RWPE2 (cell line): ENCODE data around the gene RFXANK.

ENCODE experiments used
- ATAC-seq: fragments of 200-7000 bp; cut with Tn5 transposase; 3 replicates; pipeline ENCODE4 v1.9.1; 2021; ENCODE audit warnings: low read depth
- DNase-seq: peaks from one replicate; pipeline ENCODE4 v3.0.0-alpha.2; 2020; ENCODE audit warnings: low spot score
- H3K27ac ChIP-seq: fragments of 450-650 bp; 2 replicates; pipeline ENCODE4 v1.5.1; 2017; ENCODE audit warnings: mild to moderate bottlenecking; ENCODE audit not compliant: poor library complexity, severe bottlenecking
- H3K27me3 ChIP-seq: fragments of 250-450 bp; sonication (Bioruptor Pico); 2 replicates; pipeline ENCODE4 v1.5.1; 2021; ENCODE audit warnings: mild to moderate bottlenecking, moderate library complexity; ENCODE audit not compliant: insufficient read depth, poor library complexity, severe bottlenecking
- H3K36me3 ChIP-seq: fragments of 250-450 bp; sonication (Bioruptor Pico); 2 replicates; pipeline ENCODE4 v1.5.1; 2020; ENCODE audit warnings: low read depth, mild to moderate bottlenecking, moderate library complexity
- H3K4me1 ChIP-seq: fragments of 250-450 bp; sonication (Bioruptor Pico); 2 replicates; pipeline ENCODE4 v1.5.1; 2021; ENCODE audit warnings: mild to moderate bottlenecking, moderate library complexity; ENCODE audit not compliant: insufficient read depth, poor library complexity, severe bottlenecking
- H3K4me3 ChIP-seq: fragments of 250-450 bp; sonication (Bioruptor Pico); 2 replicates; pipeline ENCODE4 v1.5.1; 2021; ENCODE audit warnings: mild to moderate bottlenecking, moderate library complexity; ENCODE audit not compliant: severe bottlenecking
- H3K9me3 ChIP-seq: fragments of 250-450 bp; sonication (Bioruptor Pico); 2 replicates; pipeline ENCODE4 v1.5.1; 2021; ENCODE audit warnings: mild to moderate bottlenecking, moderate library complexity; ENCODE audit not compliant: severe bottlenecking
- TF ChIP-seq, protein P1 (sequence below): fragments of 450-650 bp; IDR thresholded peaks from one replicate; pipeline ENCODE4 v1.5.1; 2017; ENCODE audit warnings: mild to moderate bottlenecking, moderate library complexity; ENCODE audit not compliant: poor library complexity, severe bottlenecking

RFXANK gene

GRCh38 chr19:19152668-19153384 lies 39.2 kb upstream of the RFXANK start:
- no peak overlapping the region for H3K4me3 ChIP-seq
- ATAC-seq = no peak
- no peaks in the 10 kb centered on the region for H3K27me3 ChIP-seq
- no peaks in the 10 kb centered on the region for H3K9me3 ChIP-seq
- TF ChIP-seq, protein P1, sequence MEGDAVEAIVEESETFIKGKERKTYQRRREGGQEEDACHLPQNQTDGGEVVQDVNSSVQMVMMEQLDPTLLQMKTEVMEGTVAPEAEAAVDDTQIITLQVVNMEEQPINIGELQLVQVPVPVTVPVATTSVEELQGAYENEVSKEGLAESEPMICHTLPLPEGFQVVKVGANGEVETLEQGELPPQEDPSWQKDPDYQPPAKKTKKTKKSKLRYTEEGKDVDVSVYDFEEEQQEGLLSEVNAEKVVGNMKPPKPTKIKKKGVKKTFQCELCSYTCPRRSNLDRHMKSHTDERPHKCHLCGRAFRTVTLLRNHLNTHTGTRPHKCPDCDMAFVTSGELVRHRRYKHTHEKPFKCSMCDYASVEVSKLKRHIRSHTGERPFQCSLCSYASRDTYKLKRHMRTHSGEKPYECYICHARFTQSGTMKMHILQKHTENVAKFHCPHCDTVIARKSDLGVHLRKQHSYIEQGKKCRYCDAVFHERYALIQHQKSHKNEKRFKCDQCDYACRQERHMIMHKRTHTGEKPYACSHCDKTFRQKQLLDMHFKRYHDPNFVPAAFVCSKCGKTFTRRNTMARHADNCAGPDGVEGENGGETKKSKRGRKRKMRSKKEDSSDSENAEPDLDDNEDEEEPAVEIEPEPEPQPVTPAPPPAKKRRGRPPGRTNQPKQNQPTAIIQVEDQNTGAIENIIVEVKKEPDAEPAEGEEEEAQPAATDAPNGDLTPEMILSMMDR = no peak
- DNase-seq = no peak
- no peaks in the 10 kb centered on the region; the same call in 1 of the 2 replicates for H3K36me3 ChIP-seq
- H3K27ac ChIP-seq = no peak overlapping the region
- H3K4me1 ChIP-seq = no peaks in the 10 kb centered on the region

DNA sequence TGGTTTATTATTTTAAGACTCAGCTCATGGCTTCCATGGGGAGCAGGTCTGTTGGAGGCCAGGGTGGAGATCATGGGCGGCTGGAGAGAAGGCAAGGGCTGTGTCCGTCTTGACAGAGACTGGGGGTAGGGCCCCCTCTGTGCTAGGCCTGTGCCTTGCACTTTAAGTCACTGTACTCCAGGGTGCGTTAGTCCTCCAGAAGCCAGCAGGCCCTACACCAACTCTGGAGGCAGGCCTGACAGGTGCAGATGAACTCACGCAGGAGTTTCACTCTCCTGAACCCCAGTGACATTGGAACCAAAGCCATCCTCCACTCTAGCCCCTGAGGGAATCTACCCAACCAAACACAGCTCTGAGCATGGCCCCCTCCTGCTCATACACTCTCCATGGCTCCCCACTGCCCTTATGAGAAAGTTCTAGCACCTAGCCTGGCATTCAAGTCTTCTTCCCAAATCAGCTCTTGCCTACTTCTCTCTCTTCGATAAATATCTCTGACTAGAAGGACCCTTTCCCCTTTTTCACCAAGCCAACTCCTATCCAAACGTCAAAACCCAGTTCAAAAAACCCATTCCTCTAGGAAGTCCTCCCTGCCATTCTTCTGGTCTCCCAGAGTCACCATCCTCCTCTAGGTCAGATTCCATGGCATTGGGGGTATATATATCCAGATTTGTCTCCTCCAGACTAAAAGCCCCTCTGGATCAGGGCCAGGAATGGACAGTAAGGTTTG lies 37.1 kb upstream of the RFXANK start:
- Histone ChIP-seq H3K9me3 (no peaks in the 10 kb centered on the region), H3K4me1 (no peaks in the 10 kb centered on the region), H3K27ac (no peak overlapping the region), H3K36me3 (no peaks in the 10 kb centered on the region; the same call in 1 of the 2 replicates), H3K27me3 (no peaks in the 10 kb centered on the region), H3K4me3 (no peak overlapping the region)
- TF ChIP-seq, protein P1 = no peak
- DNase-seq (no peak), ATAC-seq (no peak)

DNA sequence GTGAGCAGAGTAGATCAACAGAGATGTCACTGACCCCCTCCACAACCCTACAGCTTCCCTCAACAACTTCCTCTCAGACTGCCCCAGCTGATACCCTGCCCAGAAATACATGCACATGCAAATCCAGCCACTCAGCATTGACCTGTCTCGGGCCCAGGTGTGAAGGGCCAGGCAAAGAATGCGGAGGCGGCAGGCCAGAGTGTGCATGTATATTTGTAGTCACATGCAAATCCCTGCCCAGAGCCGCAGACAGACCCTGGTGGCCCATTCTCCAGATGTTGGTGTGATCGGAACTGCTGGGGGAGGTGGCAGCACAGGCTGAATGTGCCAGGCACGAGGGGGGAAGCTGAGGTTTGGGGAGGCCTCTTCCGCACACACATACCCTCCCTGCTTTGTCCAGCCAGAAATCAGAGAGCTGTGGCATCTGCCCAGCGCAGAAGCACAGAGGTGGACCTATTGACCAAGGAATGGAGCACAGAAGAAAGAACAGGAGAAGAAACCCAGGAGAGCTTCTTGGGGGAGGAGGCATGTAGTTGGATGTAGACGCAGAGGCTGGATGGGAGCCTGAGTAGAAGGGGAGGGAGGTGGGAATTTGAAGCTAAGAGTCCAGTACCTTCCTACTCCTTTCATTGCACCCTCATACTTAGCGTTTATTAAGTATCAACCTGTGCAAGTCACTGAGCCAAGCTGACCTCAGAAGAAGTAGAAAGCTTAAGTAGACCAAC lies 36.4 kb upstream of the RFXANK start:
- no peak for ATAC-seq
- H3K4me1 ChIP-seq = no peaks in the 10 kb centered on the region
- H3K9me3 ChIP-seq = no peaks in the 10 kb centered on the region
- no peak for DNase-seq
- H3K27me3 ChIP-seq = no peaks in the 10 kb centered on the region
- TF ChIP-seq, protein P1 = no peak
- no peak overlapping the region for H3K4me3 ChIP-seq
- H3K27ac ChIP-seq = no peak overlapping the region
- H3K36me3 ChIP-seq = no peaks in the 10 kb centered on the region; the same call in 1 of the 2 replicates

GRCh38 chr19:19157808-19158207 lies 34.2 kb upstream of the RFXANK start:
- H3K27me3 ChIP-seq = no peaks in the 10 kb centered on the region
- no peaks in the 10 kb centered on the region for H3K4me1 ChIP-seq
- DNase-seq = no peak
- no peak overlapping the region for H3K27ac ChIP-seq
- no peak for ATAC-seq
- H3K36me3 ChIP-seq = no peaks in the 10 kb centered on the region; the same call in 1 of the 2 replicates
- TF ChIP-seq, protein P1 = no peak
- no peaks in the 10 kb centered on the region for H3K9me3 ChIP-seq
- H3K4me3 ChIP-seq = no peak overlapping the region
